Muscle of leg (tissue), 9 donors: ENCODE results near the gene SYNGR2. TPM values are rescaled to one million over a fixed set of nuclear protein-coding genes. Genes with fewer than 3 reads are reported as not detected.

Experiments used
- polyA plus RNA-seq, 8 donors: library from polyadenylated mRNA; unstranded; fragments of 120-200 nt; gene quantifications; one replicate each; pipeline versions ENCODE4 v1.2.1 to v1.2.3, GENCODE V29; 2013; ENCODE audit warnings: inconsistent platforms in 1 of 8, low replicate concordance in 1 of 8; ENCODE audit not compliant: insufficient read length in 8 of 8, insufficient read depth in 1 of 8
- total RNA-seq: library from RNA; stranded (reverse); fragments of 120-200 nt; gene quantifications from one replicate; pipeline ENCODE4 v1.2.4, GENCODE V29; 2013

SYNGR2 gene
- total and polyA plus RNA-seq, 9 donors = 31.4 to 103 (median 86.3) TPM

Other genes starting within 250 kb of the SYNGR2 start
- gene TNRC6C, start 209.9 kb upstream of the SYNGR2 start, total RNA-seq = 8.3 TPM
- 10 to 100 TPM in 2 of 8 donors, 1 to 10 TPM in 6; 8.1 to 11.1 (median 8.9) TPM for gene TNRC6C, start 209.9 kb upstream of the SYNGR2 start, polyA plus RNA-seq
- gene TMC6, start 39.8 kb upstream of the SYNGR2 start, total RNA-seq = 21.6 TPM
- gene TMC6, start 39.8 kb upstream of the SYNGR2 start, polyA plus RNA-seq = 10 to 100 TPM; 22.5 to 40.7 (median 27.5) TPM
- gene TMC8, start 37.8 kb upstream of the SYNGR2 start, total RNA-seq = 1.2 TPM
- gene TMC8, start 37.8 kb upstream of the SYNGR2 start, polyA plus RNA-seq = 1 to 10 TPM; 1.3 to 3.8 (median 2.9) TPM
- 0.22 TPM for gene C17orf99, start 22.2 kb upstream of the SYNGR2 start, total RNA-seq
- gene C17orf99, start 22.2 kb upstream of the SYNGR2 start, polyA plus RNA-seq = 1 to 10 TPM in 6 of 8 donors, under 1 TPM in 2; 0.18 to 3.8 (median 1.2) TPM
- 11.8 TPM for gene TK1, start 18.5 kb downstream of the SYNGR2 start, total RNA-seq
- 10 to 100 TPM; 18.5 to 31.6 (median 27.8) TPM for gene TK1, start 18.5 kb downstream of the SYNGR2 start, polyA plus RNA-seq
- gene AFMID, start 18.8 kb downstream of the SYNGR2 start, total RNA-seq = 25.8 TPM
- 10 to 100 TPM; 33.7 to 43.3 (median 38.3) TPM for gene AFMID, start 18.8 kb downstream of the SYNGR2 start, polyA plus RNA-seq
- 13.3 TPM for gene BIRC5, start 45.7 kb downstream of the SYNGR2 start, total RNA-seq
- 10 to 100 TPM; 17.3 to 24.2 (median 19.9) TPM for gene BIRC5, start 45.7 kb downstream of the SYNGR2 start, polyA plus RNA-seq
- gene TMEM235, start 63.0 kb downstream of the SYNGR2 start, total RNA-seq = 0.04 TPM
- gene TMEM235, start 63.0 kb downstream of the SYNGR2 start, polyA plus RNA-seq = under 1 TPM in 2 of 8 donors, not detected in 6; 0.10 to 0.14 TPM
- 30.6 TPM for gene SOCS3, start 191.5 kb downstream of the SYNGR2 start, total RNA-seq
- gene SOCS3, start 191.5 kb downstream of the SYNGR2 start, polyA plus RNA-seq = 10 to 100 TPM in 6 of 8 donors, 1 to 10 TPM in 2; 8.4 to 59.8 (median 23.7) TPM
- 22.9 TPM for gene PGS1, start 210.1 kb downstream of the SYNGR2 start, total RNA-seq
- 10 to 100 TPM; 20.9 to 33.6 (median 28.1) TPM for gene PGS1, start 210.1 kb downstream of the SYNGR2 start, polyA plus RNA-seq